Dermis blood vessel endothelial cell (primary cell): ENCODE measurements around the gene MARK2. TPM values are rescaled to one million over a fixed set of nuclear protein-coding genes. Genes with fewer than 3 reads are reported as not detected.
A peak's percentile ranks its signal among the peaks of the same experiment; 100 is the strongest.

Experiments used
- DNase-seq: peaks from one replicate; pipeline ENCODE4 v3.0.0; 2010
- total RNA-seq: library from RNA; depleted of rRNA; stranded (reverse); fragments of >200 nt; gene quantifications from 2 replicates; pipeline ENCODE4 v1.2.3, GENCODE V29; 2014

The MARK2 gene
- total RNA-seq, 1 donor from 2014 or later = 12.1 TPM

DNA sequence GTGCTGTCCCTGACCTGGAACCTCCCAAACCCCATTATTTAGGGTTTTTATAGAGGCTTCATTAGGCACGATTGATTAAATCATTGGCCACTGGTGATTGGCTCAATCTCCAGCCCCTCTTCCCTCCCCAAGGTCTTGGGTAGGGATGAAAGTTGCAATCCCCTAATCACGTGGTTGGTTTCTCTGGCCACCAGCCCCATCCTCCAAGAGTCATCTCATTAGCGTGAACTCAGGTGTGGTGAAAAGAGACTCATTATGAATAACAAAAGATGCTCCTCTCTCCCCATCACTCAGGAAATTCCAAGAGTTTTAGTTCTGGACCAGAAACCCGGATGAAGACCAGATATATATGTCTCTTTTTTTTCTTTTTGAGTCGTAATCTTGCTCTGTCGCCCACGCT is 7.6 kb upstream of the MARK2 start:
- no peak for DNase-seq

DNA sequence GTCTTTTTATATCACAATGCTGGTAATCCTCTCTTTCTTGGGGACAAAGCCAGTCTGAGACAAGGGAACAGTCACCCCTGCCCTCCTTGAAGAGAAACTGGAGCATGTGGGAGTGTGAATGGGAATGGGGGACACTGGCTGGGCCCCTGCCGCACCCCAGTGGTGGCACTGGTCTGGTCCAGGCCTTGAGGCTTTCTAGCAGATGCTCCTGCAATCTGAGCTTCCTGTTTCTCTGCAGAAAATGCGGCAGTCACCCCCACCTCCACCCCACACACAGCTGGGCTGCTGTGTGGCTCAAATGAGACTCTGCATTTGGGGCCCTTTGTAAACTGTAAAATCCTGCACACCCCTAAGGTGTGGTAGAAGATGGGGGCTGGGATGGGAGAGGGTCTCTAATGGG is 6.6 kb upstream of the MARK2 start:
- DNase-seq = no peak

DNA sequence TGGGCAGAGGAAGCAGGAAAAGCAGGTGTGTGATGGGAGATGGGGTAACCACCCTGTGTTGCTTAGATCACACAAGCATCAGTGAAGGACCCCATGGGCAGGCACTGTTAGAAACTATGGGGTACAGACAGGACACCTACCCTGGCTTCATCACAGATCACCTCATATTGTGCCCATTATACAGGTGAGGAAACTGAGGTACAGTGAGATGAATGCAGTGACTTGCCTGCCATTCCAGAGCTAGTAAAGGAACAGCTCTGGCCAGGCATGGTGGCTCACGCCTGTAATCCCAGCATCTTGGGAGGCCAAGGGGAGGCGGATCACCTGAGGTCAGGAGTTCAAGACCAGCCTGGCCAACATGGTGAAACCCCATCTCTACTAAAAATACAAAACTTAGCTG is 5.9 kb upstream of the MARK2 start:
- no peak for DNase-seq

DNA sequence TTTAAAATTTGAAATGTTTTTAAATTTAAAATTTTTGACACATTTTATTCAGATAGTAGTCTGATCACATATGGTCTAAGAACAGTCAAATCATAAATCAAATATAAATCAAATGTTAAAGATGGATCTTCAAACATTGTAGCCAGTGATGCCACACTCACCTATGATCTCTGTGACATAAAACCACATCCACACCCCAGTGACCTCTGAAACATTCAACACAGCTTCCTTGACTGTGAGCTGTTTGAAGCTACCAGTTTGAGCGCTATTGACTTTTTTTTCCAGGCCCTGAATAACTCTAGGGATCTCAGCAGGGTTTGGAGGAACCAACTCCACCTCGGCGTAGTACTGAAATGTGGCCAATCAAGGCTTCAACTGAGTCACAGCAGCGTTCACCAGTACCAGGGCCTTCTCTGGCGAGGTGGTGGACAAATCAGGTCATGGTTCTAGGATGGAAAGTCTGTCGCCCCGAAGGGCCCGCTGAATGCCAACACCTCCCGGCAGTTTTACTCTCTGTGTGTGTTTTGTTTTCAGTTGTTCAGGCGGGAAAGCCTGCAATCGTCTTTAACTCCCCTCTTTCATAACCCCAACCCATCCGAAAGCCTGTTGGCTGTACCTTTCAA is 4.3 kb upstream of the MARK2 start:
- no peak for DNase-seq

DNA sequence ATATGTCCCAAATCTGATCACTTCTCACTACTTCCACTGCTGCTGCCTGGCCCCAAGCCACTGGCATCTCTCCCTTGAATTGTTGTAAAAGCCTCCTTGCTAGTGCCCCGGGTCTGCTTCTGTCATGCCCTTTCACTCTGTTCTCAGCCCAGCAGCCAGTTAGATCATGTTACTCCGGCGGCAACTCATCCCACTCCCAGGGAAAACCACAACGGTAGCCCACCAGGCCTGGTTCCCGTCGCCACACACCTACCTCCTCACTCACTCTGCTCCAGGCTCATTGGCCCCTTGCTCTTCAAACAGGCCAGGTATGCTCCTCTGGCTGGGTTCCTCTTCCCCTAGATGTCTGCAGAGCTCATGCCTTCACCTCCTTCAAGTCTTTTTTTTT is 3.8 kb upstream of the MARK2 start:
- no peak for DNase-seq

DNA sequence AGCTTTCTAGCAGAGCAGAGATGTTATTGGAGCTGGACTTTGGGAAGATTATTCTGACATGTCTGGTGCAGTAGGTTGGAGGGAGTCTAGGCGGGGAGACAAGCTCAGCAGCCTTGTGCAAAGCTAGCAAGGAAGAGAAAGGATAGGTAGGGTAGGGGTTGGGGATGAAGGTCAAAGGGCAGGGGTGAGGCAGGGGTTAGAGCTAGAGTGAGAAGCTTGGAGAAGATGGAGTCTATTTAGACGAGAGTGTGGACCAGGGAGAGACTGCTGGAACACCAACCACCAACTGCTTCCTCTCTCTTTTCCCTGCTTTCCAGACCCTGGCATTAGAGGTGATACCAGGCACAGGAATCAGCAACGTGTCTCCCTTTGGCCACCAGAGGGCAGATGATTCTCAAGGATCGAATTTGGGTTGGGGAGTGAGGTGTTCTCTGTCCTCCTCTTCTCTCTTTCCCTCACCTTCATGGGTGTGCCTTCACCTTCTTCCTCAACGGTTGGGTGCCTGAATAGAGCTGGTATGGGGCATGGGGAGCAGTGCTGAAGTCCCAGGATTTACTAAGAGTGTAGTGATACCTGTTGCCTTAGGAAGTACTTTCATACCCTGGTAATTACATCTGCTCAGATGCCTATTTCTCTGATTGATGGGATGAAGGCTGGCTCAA is 1.8 kb upstream of the MARK2 start:
- DNase-seq = peak; percentile 86

DNA sequence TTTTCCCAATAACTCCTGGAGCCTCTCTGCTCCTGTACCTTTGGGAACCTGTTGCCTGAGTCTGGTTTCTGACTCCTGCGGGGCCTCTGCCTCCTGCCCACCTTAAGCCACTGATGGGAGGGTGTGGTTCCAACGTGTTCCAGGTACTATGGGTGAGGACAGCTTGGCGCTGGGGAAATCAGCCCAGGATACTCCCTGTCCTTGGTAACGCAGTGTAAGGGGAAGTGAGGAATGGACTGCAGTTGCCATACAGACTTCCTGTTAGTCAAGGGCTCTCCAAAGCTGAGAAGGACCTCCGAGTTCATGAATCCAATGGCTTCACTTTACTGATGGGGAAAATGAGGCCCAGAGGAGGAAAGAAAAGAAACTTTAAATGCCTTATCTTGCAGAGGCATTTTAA is 1.2 kb upstream of the MARK2 start:
- peak; percentile 63 for DNase-seq

DNA sequence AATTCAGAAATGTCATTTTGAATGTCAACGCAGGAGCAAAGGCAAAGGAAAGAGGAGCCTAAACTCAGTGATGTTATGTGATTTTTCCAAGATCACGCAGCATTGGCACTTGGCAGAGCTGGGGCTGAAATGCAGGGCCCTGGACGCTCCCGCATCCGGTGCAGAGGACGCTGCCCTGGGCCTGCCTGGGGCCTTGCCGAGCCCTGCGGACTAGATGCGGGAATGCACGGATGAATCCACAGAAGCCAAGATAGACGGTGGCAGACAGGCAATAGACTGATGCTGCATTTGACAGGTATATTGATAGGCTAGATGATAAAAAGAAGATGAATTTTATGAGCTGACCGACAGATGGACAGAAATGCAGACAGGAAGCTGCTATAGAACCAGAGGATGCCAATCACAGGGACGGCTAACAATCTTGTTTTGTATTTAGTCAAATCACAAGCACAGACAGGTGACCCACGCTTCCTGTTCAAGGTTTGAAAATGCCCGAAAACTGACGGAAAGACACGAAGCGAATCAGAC is 696 bp upstream of the MARK2 start:
- DNase-seq = no peak

DNA sequence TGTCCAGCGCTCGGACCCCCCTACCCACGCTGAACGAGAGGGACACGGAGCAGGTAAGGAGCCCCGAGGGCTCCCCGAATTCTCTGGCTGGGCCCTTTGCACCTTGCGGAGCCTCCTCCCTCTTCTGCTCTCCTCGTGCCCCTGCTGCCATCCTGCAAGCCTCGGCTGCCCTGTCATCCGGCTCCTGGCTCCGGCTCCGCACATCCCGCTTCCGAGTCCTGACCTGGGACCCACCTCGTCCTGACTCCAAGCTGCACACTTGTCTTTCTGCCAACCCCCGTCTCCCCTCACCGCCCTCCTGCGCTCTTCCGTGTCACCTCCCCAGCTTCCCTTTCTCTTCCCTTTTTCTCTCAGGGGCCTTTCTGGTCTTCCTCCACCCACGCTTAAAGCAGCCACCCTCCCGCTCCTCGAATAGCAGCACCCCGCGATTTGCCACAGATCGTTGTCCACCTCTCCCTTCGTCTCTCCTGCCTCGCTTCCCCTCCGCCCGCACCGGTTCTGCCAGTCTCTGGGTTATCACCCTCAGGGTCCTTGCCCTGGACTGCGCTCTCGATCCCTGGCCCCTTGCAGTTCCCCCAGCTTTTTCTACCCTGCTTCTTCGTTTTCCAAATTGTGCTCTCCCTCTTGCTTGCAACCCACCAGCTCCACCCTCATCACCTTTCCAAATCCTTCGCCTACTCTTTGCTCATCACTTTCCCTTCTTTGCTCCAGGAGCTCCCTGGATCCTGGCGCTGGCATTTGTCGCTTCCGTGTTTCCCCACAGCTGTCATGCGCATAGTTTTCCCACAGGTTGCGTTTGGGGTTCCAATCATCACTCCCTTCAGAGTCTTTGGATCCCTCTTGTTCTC is 822 bp downstream of the MARK2 start:
- peak; percentile 41 for DNase-seq

DNA sequence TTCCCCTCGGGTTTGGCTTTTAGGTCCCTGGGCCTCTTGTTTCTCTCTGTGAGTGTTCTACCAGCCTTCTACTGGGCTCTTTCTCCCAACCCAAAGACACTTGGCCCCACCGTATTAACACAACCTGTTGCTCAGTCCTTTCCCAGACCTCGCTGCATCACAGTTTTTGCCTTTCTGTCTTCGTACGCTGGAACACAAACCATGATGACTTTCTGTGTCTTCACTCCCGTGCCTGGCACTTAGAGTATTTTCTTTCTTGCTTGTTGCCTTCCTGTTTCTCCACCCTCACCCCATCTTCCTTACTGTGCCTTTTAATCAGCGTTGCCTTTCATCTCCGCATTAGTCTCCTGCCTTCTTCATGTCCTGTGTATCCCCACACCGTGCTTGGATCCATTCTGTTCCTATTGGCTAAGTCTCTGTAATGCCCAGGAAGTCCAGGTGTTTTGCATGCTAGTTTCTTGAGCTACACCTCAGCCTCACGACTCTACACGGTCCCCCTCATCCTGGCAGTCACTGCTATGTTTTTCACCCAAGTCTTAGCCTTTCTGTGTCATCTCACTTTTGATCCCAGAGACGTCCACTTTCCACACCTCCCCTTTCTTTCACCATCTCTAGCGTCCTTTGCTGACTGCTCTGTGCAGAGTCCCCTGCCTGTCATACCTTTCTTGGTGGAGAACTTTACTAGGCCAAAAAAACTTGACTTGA is 1.6 kb downstream of the MARK2 start:
- DNase-seq = peak; percentile 18

DNA sequence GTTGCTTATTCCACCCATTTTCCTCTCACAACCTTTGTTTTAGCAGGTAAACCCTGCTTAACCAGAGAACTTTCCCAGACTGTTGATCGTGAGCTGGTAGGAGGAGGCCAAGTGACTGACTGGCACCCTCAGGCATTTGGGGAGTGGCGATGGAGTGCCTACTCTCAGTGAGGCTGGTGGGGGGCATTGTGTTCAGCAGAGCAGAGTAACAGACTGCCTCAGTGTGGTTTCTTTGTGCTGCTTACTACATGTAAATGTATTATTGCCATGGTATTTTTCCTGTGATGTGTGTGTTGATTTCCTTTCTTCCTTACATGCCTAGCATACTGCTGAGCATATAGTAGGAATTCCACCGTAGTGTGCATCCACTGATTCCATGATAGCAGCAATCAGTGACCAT is 2.6 kb downstream of the MARK2 start:
- peak; percentile 42 for DNase-seq

DNA sequence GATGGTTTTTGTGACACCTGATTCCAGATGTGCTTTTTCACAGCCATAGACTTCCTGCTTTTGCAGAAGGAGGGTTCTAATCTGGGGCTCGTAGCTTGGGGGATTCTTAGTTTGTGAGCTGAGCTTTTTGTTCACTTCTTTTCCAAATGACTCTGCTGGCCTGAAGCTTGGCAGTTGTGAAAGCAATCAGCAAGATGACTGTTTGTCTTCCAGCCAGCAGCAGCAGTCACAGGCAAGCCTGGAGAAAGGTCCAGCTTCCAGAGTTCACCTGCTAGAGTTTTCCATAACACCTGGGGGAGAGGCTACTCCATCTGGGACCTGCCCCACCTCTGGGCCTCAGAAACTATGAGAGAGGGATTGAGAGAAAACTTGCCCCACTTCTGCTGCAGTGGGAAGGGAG is 4.1 kb downstream of the MARK2 start:
- DNase-seq = no peak

DNA sequence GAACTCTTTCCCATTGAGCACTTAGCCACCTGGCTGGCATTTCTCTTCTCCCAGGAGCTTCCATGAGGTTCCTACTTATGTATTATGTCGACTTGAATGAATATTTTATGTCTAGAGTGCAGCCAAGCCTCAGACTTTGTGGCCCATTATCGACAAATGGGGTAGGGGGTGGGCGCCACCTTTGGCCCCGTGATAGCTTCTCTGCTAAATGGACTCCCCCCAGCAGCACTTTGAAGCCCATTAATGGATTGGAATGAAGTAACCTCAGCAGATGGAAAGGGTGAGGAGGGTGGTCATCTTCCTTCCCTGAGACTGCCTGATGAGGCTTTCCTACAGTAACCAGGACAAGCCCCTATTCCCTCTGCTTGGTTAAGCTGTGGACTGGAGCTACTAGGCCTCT is 5.9 kb downstream of the MARK2 start:
- DNase-seq = no peak

DNA sequence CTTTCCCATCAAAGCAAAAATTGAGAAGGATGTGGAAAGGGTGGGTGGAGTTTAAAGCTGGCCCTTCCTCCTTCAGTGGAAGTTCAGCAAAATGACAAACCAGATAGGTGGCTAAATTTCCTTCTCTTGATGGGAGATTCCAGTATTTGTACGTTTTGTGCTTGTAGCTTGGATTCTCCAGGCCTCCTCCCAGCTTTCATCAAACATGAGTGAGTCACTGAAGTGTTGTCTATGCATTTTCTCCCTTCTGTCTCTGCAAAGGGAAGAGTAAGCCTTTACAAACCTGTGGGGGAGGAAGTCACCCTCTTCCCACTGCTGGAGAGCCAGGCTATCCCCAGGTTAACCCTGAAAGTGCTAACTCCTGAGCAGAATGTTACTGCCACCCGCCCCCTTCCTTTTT is 6.4 kb downstream of the MARK2 start:
- peak; percentile 25 for DNase-seq

DNA sequence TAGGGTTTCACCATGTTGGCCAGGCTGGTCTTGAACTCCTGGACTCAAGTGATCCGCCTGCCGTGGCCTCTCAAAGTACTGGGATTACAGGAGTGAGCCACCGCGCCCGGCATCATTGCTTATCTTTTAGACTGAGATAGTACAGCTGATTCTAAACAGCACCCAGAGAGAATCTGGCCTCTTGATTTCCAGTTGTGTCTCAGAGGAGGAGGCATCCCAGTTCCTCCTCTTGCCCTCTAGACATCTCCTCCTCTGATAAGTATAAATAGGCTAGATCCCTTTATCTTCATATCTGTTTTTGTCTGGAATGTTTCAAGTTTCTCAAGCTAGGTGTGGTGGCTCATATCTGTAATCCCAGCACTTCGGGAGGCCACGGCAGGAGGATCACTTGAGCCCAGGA is 7.0 kb downstream of the MARK2 start:
- no peak for DNase-seq

DNA sequence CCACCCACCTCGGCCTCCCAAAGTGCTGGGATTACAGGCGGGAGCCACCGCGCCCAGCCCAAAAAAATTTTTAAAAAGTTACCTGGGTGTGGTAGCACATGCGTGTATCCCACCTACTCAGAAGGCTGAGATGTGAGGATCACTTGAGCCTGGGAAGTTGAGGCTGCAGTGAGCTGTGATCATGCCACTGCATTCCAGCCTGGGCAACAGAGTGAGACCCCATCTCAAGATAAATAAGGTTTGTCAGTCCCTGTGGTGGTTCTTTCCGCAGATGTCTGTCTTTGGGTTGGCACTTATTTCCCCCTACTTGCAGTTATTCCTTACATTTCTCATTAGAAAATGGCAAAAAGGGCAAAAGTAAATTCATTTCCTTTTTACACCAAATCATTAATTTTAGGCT is 8.0 kb downstream of the MARK2 start:
- DNase-seq = no peak

DNA sequence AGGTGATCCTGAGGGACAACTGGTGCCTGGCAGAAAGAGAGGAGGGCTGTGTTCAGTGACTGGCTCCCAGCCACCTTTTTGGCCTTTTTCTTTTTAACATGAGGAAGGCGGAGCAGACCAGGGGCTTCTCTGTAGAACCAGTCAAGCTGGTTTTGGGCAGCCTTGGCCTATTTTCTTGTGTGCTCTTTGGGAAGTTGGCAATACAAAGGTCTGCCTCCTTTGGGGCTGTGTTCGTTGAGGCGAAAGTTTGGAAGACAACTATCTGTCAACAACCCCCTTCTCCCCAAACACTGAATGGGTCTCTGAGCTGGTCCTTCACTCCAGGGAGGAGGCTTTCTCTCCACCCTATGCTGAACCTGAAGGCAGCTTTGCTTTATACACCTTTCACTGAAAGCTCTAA is 8.5 kb downstream of the MARK2 start:
- DNase-seq = no peak

DNA sequence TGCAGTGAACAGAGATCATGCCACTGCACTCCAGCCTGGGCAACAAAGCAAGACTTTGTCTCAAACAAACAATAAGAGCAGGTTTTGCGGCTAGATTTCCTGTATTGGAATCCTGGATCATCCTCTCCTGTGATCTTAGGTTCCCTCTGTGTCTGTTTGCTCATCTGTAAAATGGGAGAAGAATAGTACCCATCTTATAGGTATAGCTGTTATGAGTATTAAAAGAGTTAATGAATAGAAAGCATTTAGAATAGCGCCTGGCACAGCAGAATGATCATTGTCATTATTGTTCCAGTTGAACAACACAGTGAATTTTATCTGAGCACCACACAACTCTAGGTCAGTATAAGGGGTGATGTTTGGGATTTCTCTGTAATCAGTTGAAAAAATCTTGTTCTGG is 10.8 kb downstream of the MARK2 start:
- no peak for DNase-seq

DNA sequence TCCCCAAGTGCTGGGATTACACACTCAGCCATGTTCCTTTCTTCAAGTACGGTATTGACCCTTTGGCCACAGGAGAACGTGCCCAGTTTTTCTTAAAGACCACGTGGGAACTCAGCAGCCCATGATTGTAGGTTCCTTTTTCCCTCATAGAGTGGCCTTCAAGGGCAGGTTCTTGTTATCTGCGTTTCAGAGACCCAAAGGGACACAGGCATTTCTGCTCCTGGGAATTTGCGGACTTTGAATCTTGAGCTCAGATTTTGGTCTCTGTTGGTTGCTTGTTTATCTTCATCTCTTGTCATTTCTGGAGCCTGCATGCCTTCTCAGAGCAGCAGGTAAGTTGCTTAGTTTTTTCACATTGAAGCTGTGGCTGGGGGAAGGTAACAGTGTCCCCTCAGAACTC is 12.0 kb downstream of the MARK2 start:
- no peak for DNase-seq

DNA sequence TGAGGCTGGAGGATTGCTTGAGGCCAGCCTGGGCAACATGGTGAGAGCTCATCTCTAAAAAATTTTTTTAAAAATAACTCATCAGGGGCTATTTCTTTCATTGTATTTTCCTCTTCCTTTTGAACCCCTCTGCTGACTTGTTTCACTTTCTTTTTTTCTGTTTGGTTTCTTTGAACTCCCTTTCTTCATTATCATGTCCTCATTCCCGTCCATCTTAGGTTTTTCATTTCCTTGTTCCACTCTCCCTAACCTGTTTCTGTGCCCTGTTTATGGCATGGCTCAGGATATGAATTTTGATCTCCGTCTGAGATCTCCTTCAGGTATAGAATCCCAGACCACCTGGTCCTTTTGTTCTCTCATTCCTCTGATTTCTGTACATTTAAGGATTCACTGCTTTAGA is 12.5 kb downstream of the MARK2 start:
- DNase-seq = no peak

DNA sequence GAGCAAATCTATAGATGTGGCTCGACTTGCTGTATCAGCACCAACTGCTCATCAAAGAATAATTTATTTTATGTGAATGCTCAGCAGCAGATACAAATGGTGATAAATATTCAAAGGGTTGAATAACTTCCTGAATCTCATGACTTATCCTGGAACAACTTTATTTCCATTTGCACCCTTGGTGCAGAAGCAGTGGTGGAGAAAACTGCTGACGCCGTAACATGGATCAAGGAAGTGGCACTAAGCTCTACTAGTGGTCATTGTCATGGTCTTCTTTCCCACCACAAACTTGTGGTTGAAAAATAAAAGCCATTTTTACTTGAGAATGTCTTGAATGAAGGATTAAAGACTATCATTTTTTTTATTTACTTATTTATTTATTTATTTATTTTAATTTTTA is 14.6 kb downstream of the MARK2 start:
- DNase-seq = no peak

DNA sequence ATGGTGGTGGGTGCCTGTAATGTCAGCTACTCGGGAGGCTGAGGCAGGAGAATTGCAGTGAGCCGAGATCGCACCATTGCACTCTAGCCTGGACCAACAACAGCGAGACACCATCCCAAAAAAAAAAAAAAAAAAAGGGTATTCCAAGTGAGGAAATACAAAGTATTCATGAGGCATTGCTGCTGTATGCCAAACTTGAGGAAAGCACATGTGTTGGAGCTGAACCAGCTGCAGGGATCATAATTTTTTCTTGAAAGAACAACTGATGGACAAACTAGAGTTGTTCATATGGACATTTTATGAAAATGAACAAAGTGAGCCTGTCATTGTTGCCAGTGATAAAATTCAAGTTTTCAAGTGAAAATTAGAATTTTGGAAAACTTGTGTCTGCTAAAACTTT is 15.8 kb downstream of the MARK2 start:
- no peak for DNase-seq

DNA sequence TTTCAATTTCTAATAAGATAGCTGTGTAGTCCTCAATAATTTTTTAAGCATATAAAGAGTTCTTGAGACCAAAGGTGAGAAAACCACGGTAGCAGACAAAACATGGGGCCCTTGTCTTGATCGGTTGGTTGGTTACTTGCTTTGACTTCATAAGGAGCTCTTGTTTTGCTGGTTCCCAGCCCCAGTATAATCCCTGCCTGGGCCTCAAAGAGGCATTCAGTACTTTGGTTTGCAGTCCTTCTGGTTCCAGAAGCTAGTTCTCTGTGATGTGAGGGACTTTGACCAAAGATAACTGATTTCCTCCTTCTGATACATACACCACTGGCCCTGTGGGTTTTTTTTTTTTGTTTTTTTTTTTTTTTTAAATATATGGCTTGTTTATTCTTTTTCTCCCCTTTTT is 17.1 kb downstream of the MARK2 start:
- no peak for DNase-seq
